ENCODE measurements around the gene COL20A1. TPM values are rescaled to one million over a fixed set of nuclear protein-coding genes. Genes with fewer than 3 reads are reported as not detected.

The COL20A1 gene
- total RNA-seq, 2 experiments from 2014 or later: not detected

DNA sequence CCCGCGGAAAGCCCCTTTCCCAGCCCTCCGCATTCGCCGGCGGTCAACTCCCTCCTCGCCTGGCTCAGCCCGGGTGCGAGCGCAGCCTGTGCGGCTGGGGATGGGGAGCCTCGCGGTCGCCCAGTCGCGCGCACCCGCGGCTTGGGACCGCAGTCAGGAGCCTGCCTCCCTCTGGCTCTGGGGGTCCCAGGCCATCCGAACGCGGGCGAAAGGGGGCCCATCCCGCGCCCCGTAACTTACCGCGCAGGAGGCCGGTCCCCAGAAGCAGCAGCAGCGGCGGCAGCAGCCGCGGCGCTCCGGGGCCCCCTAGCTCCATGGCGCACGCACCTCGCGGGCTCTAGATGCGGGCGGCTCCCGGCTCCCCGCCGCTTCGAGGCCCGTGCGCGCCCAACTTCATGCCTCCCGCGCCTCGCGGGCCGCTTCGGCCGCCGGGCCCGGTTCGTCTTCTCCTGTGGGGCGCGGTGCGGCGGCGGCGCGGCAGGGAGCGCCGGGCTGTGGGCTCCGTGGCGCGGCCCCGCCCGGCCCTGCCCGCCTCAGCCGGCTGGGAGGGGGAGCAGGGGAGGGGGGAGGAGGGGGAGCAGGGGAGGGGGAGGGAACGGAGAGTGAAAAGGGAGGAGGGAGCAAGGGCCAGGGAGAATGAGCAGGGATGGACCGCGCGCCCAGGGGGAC is 68.0 kb downstream of the COL20A1 start, which contains the start of gene CHRNA4:
CHRNA4 (minus strand) TSS at position 500 of the 669 bp plus-strand sequence; CDS start at position 316, 184 bp downstream.
- Mint-ChIP-seq H3K27ac (no peak within 1 kb of the TSS), H3K4me1 (no peaks in the 10 kb centered on the region), H3K4me3 (no peak within 1 kb of the TSS), H3K9me3 (ENCODE audit: low read depth) (no peaks in the 10 kb centered on the region), H3K36me3 (no peaks in the 10 kb centered on the region), H3K27me3 (peaks cover 22% of the 10 kb centered on the region)
- CTCF ChIA-PET: interaction anchor here (1.7 kb wide), 1 partner anchor 137 kb away, joined by 5 read pairs; no protein-coding TSS in a partner anchor
- peak; percentile 11 for ATAC-seq
- no peak for DNase-seq

DNA sequence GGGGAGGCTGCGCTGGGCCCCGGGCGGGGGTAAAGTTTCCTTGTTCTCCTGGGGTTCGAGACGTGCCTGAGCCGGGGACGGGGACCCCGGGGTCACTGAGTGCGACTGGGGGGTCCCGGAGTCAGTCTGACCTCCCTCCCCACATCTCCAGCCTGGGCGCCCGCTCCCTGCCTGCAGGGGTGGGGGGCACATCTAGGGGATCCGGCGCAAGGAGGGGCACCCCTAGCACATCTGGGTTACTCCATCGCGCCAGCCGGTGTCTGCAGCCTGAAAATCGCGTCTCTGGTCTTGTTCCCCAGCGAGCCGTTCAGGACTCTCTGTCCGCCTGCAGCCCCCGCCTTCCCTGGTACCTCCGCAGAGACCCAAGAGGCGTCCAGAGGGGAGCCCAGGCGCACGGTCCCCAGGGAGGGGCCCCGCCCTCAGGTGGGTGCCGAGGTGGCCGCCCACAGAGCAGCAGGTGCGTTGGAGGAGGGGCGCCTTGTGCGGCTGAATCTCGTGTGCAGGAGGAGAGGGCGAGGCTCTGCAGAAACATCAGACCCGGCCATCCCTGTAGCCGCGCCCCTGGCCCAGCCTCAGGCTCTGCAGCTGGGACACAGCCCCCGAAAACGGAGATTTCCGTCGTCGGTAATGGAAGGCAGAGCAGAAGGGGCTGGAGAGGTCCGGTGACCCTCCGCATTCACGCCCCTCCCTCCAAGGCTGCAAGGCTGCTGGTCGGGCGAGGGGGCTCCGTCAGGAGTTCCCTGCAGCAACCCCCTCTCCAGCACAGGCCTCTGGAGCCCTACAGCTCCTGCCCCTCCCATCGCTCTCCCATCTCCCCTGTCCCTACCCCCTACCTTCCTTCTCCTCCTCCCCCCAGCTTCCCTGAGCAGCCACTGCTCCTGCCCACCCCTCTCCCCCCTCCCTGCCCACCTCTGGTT is 68.8 kb downstream of the COL20A1 start:
- peaks cover 22% of the 10 kb centered on the region for H3K27me3 Mint-ChIP-seq
- no peak overlapping the region for H3K27ac Mint-ChIP-seq
- ATAC-seq: peak; percentile 45
- CTCF ChIA-PET: interaction anchor here (1.7 kb wide), 1 partner anchor 138 kb away, joined by 5 read pairs; no protein-coding TSS in a partner anchor
- no peaks in the 10 kb centered on the region for H3K36me3 Mint-ChIP-seq
- DNase-seq: no peak
- H3K4me3 Mint-ChIP-seq: no peak overlapping the region
- H3K9me3 Mint-ChIP-seq (ENCODE audit: low read depth): no peaks in the 10 kb centered on the region
- no peaks in the 10 kb centered on the region for H3K4me1 Mint-ChIP-seq

GRCh38 chr20:63362436-63363009 is 69.5 kb downstream of the COL20A1 start:
- CTCF ChIA-PET: no interaction called here
- H3K36me3 Mint-ChIP-seq: no peaks in the 10 kb centered on the region
- H3K4me3 Mint-ChIP-seq: no peak overlapping the region
- H3K27me3 Mint-ChIP-seq: peaks cover 22% of the 10 kb centered on the region
- H3K9me3 Mint-ChIP-seq (ENCODE audit: low read depth): no peaks in the 10 kb centered on the region
- ATAC-seq: no peak
- H3K27ac Mint-ChIP-seq: no peak overlapping the region
- H3K4me1 Mint-ChIP-seq: no peaks in the 10 kb centered on the region
- no peak for DNase-seq

- ATAC-seq: no peak
- DNase-seq: no peak
- Mint-ChIP-seq H3K4me1 (no peaks in the 10 kb centered on the region), H3K4me3 (no peak overlapping the region), H3K36me3 (no peaks in the 10 kb centered on the region), H3K9me3 (ENCODE audit: low read depth) (no peaks in the 10 kb centered on the region), H3K27me3 (peaks cover 22% of the 10 kb centered on the region), H3K27ac (no peak overlapping the region)
- CTCF ChIA-PET: no interaction called here
These were observed 70.3 kb downstream of the COL20A1 start for GRCh38 chr20:63363013-63363957.

- H3K9me3 Mint-ChIP-seq (ENCODE audit: low read depth): no peaks in the 10 kb centered on the region
- no peak overlapping the region for H3K4me3 Mint-ChIP-seq
- no peak for ATAC-seq
- no peak for DNase-seq
- CTCF ChIA-PET: no interaction called here
- peaks cover 22% of the 10 kb centered on the region for H3K27me3 Mint-ChIP-seq
- no peak overlapping the region for H3K27ac Mint-ChIP-seq
- no peaks in the 10 kb centered on the region for H3K36me3 Mint-ChIP-seq
- H3K4me1 Mint-ChIP-seq: no peaks in the 10 kb centered on the region
These were observed 71.1 kb downstream of the COL20A1 start for GRCh38 chr20:63363981-63364561.

DNA sequence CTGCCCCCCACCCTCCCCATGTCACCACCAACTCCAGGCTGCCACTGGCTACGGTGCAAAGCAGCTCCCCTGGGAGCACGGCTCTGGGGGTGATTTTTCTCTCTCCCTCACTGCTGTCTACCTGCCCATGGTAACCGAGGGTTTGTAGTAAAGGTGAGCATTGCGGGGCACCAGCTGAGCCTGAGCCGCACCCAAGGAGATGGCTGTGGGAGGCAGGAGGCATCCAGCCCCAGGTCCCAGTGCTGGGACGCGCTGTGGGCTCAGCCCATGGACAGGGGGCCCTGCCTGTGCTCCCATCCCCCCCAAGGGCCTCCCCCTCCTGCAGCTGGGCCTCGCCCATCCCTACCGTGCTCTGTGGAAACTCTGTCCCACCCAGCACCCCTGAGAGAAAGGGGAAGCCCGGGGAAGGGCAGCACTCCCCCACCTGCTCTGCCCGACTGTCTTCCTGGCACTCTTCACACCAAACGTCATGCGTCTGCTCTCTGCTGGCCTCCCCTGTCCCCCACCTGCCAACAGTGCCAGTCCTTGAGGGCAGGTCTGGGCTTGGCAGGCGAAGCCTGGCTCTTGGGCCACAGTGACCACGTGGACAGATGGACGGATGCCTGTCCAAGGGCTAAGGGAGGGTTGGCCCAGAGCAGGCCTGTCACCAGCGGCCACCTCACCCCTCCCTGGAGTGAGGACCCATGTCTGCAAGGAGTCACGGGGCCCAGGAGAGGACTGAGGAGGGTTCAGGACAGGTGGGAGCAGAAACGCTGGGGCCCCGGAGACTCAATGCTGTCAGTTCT is 72.0 kb downstream of the COL20A1 start:
- H3K4me3 Mint-ChIP-seq: no peak overlapping the region
- no peaks in the 10 kb centered on the region for H3K4me1 Mint-ChIP-seq
- no peaks in the 10 kb centered on the region for H3K36me3 Mint-ChIP-seq
- no peak for ATAC-seq
- H3K9me3 Mint-ChIP-seq (ENCODE audit: low read depth): no peaks in the 10 kb centered on the region
- CTCF ChIA-PET: no interaction called here
- H3K27ac Mint-ChIP-seq: no peak overlapping the region
- peaks cover 15% of the 10 kb centered on the region for H3K27me3 Mint-ChIP-seq
- no peak for DNase-seq

DNA sequence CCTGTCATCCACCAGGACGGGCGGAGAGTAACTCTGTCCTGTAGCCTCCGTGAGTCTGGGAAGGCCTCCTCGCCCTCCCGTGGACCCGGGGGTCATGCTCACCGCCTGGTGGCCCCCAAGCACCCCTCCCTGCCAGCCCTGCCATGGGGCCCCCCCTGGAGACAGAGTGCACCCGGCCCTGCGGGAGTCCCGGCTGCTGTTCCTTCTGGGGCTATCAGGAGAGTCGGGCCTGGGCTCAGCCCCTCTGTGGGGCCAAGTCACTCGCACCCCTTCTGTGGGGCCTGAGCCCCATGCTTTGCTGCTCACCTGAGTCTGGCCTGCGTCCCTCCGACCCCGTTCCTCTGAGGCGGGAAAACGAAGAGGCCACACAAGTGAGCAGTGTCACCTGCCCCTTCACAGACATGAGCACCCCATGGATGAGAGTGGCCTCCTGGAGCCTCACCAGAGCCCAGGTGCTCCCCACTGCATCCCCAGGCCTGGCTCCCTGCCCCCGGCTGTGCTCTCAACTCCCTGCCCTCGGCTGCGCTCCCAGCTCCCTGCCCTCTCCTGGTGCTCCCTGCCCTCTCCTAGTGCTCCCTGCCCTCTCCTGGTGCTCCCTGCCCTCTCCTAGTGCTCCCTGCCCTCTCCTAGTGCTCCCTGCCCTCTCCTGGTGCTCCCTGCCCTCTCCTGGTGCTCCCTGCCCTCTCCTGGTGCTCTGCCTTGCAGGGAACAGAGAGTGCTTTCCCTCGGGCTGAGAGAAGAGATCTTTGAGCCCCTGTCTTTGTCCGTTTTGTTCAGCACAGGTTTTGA is 72.8 kb downstream of the COL20A1 start:
- H3K27ac Mint-ChIP-seq: no peak overlapping the region
- CTCF ChIA-PET: no interaction called here
- no peak for DNase-seq
- H3K9me3 Mint-ChIP-seq (ENCODE audit: low read depth): no peaks in the 10 kb centered on the region
- H3K27me3 Mint-ChIP-seq: peaks cover 11% of the 10 kb centered on the region
- H3K4me3 Mint-ChIP-seq: no peak overlapping the region
- no peaks in the 10 kb centered on the region for H3K4me1 Mint-ChIP-seq
- no peaks in the 10 kb centered on the region for H3K36me3 Mint-ChIP-seq
- ATAC-seq: no peak

- Mint-ChIP-seq H3K4me3 (no peak overlapping the region), H3K9me3 (ENCODE audit: low read depth) (no peaks in the 10 kb centered on the region), H3K4me1 (no peaks in the 10 kb centered on the region), H3K36me3 (no peaks in the 10 kb centered on the region), H3K27ac (no peak overlapping the region), H3K27me3 (peaks cover 11% of the 10 kb centered on the region)
- ATAC-seq: no peak
- no peak for DNase-seq
- CTCF ChIA-PET: no interaction called here
These were observed 73.7 kb downstream of the COL20A1 start for GRCh38 chr20:63366390-63367365.

DNA sequence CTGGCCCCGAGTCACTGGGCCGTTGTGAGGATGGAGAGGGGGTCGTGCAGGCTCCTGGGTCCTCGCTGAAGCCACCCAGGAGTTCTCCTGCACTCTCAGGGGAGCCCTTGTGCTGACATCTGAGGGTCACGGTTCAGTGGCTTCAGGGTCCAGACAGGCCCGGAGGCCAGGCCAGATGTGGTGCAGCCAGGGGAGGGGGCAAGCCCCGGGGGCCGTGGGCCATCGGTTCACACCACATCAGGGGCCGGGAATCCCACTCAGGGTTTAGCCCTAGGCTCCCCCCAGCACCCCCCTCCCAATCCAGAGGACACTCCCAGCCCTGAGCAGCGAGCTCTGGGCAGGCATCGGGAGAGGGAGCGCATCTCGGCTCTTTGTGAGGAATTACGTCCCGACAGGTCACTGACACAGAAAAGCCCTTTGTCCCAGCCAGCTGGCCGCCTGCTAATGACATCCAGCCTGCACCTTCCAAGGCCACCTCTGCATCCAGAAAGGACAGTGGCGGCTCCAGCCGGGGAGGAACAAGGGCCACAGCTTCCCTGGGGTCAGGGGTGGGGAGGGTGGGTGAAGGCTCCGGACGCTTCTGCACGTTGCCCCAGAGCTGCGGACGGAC is 74.6 kb downstream of the COL20A1 start:
- no peak overlapping the region for H3K27ac Mint-ChIP-seq
- CTCF ChIA-PET: no interaction called here
- ATAC-seq (no peak), DNase-seq (no peak)
- peaks cover 5% of the 10 kb centered on the region for H3K27me3 Mint-ChIP-seq
- no peaks in the 10 kb centered on the region for H3K9me3 Mint-ChIP-seq (ENCODE audit: low read depth)
- H3K4me3 Mint-ChIP-seq: no peak overlapping the region
- no peaks in the 10 kb centered on the region for H3K36me3 Mint-ChIP-seq
- no peaks in the 10 kb centered on the region for H3K4me1 Mint-ChIP-seq

DNA sequence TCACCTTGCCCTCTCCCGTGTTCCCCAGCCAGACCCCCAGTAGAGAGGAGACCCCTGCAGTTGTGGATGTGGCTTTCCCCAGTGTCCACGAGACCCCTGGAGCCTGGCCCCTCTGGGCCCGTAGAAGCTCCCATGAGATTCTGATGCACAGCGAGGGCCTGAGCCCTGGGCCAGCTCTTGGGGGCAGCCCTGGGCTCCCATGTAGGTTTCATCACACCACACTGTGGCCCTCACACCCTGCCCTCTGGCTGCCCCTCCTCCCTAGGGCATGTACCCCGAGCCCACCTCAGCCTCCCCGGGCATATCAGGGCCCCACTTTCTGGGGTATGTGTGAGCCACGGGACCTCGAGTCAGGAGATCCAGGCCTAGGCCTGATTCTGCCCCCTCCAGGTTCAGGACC is 75.2 kb downstream of the COL20A1 start:
- no peak for DNase-seq
- Mint-ChIP-seq H3K4me1 (no peaks in the 10 kb centered on the region), H3K27me3 (no peaks in the 10 kb centered on the region), H3K9me3 (ENCODE audit: low read depth) (no peaks in the 10 kb centered on the region), H3K27ac (no peak overlapping the region), H3K4me3 (no peak overlapping the region), H3K36me3 (no peaks in the 10 kb centered on the region)
- ATAC-seq: no peak
- CTCF ChIA-PET: no interaction called here

All from activated CD8-positive, alpha-beta memory T cell treated with anti-CD3 and anti-CD28 coated beads, Interleukin-2, amount 10 ng/mL, durations not matched to agents 7 days and 5 days (primary cell).